NB4 (cell line): Measurements from ENCODE around the gene WDR45.

Experiments used
- CTCF ChIP-seq: IDR thresholded peaks from one replicate; pipeline ENCODE4 v1.5.1; 2012; ENCODE audit warnings: low read depth, low read length
- MAX ChIP-seq: IDR thresholded peaks from 2 replicates; pipeline ENCODE4 v1.6.1; 2011; ENCODE audit warnings: low read depth, low read length
- MYC ChIP-seq: IDR thresholded peaks from 2 replicates; pipeline ENCODE4 v1.6.1; 2011; ENCODE audit warnings: low read depth, low read length
- POLR2A ChIP-seq: IDR thresholded peaks from 2 replicates; pipeline ENCODE4 v1.6.1; 2011; ENCODE audit warnings: mild to moderate bottlenecking; ENCODE audit not compliant: insufficient read length; ENCODE audit errors: extremely low read depth

DNA sequence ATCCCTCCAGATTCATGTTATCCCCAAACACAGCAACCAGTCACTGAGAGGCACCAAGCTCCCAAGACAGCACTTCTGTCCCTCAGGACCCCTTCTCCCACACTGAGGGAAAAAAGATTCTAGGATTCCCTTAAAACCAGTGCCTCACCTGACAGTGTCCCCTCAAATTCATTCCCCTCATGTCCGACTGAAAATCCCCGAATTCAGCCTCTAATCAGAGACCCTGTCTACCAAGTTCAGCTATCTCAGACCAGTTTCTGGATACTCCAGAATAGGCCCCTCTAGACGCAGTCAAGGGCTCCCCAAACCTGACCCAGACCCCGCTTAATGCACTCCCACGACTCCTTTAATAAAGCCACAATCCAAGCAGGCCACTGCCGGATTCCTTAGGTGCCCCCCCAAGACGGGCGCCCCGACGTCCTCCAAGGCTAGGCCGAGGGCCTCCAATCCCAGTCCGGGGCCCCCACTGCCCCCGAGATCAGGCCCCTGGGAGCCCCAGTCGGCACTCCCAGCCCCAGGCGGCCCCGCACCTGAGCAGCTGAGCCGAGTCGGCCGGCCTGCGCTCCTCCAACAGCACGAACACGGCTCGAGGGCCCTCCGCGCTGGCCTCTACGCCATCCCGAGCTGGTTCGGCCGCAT, 37.0 kb downstream of the WDR45 start:
- no peak for TF ChIP-seq CTCF
- TF ChIP-seq MAX, result no peak
- no peak for TF ChIP-seq MYC
- no peak for TF ChIP-seq POLR2A
